HL-60/S4 (cell line): ENCODE measurements around the gene TTC39C.
"Not testable (repeated sequence)": the region's sequence is repeated elsewhere in the genome, so short reads cannot be mapped to it uniquely, and the experiment has no call there.

ENCODE experiments used
- in situ Hi-C: fragments of 300-500 bp; cut with MboI; formaldehyde crosslinking; loops from 2 replicates; pipeline ENCODE4 v1.14.3; 2022; ENCODE audit warnings: low sequenced_read_pairs

The TTC39C gene

DNA sequence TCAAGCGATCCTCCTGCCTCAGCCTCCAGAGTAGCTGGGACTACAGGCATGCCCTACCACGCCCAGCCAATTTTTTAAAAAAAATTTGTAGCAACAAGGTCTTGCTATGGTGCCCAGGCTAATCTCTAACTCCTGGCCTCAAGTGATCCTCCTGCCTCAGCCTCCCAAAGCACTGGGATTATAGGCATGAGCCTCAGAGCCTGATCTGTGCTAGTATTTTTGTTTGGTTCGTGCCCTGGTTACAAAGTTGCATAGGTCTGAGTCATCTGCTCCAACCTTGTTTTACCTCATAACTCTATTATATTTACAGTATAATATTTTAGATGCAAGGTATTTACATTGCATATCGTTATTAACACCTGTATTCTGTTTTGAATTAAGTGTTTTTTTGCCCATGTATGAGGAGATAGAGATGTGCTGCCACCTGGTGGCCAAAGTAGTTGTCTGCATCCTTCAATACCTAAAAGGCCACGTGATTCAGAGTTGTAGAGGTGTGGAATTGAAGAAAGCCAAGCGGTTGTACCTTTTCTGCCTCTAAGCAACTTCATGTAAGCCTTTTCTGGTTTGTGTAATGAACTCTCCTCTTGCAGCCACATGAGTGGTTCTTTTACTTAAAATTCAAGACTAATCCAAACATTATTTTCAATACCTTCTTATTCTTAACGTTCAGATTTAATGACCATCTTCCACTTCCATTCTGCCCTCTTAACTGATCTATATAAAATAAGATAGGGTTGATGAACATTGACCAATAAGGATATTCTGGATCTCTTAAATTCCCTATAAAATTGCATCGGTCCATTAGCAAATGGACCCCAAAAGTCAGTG is 104.4 kb downstream of the TTC39C start:
- in situ Hi-C loops = loop anchor here (25.0 kb wide), 2 partner anchors 507 to 607 kb away; partner anchors contain the start of gene RMC1

GRCh38 chr18:24120676-24121075 is 106.1 kb downstream of the TTC39C start:
- in situ Hi-C loops = loop anchor here (25.0 kb wide), 2 partner anchors 508 to 608 kb away; partner anchors contain the start of gene RMC1

GRCh38 chr18:24121625-24122024 is 107.1 kb downstream of the TTC39C start:
- in situ Hi-C loops = loop anchor here (25.0 kb wide), 2 partner anchors 509 to 609 kb away; partner anchors contain the start of gene RMC1

GRCh38 chr18:24126155-24126961 is 111.8 kb downstream of the TTC39C start:
- in situ Hi-C loops = no loop called here

GRCh38 chr18:24127735-24128134 is 113.2 kb downstream of the TTC39C start:
- in situ Hi-C loops = no loop called here

GRCh38 chr18:24128700-24129099 is 114.1 kb downstream of the TTC39C start:
- in situ Hi-C loops = no loop called here

DNA sequence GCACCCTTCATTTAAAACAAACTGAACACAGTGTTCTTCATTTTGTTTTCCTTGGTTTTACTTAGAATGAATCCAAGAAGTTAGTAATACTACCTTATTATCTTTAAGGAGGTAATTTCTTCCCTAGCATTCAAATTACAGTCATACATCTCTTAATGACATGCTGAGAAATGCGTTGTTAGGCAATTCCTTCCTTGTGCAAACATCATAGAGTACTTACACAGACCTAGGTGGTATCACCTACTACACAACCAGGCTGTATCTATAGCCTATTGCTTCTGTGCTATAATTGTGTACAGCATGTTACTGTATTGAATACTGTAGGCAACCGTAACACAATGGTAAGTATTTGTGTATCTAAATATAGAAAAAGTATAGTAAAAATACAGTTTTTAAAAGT is 115.9 kb downstream of the TTC39C start:
- in situ Hi-C loops = no loop called here

- in situ Hi-C loops = no loop called here
These were observed 122.4 kb downstream of the TTC39C start for GRCh38 chr18:24136967-24137373.

- in situ Hi-C loops = no loop called here
These were observed 123.8 kb downstream of the TTC39C start for GRCh38 chr18:24138409-24138788.

DNA sequence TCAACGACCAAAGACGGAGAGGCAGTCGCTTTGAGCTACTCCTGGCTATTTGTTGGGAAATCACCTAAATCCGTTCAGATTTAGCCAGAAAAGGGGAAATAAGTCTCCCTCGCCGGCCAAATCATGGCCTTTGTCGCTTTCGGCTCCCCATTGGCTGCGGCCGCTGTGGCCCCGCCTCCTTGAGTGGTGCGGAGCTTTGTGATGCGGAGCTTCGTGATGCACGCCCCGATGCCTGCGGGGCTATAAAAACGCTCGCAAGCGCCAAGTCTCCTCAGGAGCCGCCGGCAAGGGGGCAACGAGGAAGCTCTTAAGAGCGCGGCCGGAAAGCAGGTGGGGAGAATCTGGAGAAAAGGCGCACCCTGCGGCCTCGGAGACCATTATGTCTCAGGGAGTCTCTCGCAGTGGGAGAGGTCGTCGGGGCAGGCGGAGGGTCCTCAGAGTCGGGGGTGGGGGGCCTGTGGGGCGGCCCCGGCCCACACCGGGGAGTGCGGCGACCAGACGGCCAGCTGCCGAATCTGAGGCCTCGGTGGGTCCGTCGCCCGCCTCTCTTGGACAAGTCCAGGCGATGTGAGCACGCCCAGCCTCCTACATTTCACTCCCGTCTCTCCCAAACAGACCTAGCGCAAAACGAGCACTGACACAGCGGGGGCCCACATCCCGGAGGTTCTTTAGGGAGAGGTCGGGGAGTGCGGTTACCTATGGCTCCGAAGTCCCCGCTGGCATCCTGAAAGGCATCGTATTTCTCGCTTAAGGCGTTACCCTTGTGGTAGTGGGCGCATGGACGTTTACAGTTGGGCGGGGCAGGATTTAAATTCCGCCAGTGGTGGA is 124.4 kb downstream of the TTC39C start, which contains the start of gene CABYR:
Gene CABYR (plus strand): TSS at position 274 of the 828 bp plus-strand sequence. CDS start 4,053 bp downstream, outside the sequence.
- in situ Hi-C loops = no loop called here

DNA sequence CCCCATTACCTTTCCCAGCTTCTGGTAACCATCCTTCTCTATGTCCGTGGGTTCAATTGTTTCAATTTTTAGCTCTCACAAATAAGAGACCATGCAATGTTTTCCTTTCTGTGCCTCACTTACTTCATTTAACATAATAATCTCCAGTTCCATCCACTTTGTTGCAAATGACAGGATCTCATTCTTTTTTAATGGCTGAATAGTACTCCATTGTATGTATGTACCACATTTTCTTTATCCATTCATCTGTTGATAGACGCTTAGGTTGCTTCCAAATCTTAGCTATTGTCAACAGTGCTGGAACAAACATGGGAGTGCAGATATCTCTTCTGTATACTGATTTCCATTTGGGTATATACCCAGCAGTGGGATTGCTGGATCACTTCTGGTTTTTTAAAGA is 126.1 kb downstream of the TTC39C start:
- in situ Hi-C loops = no loop called here

DNA sequence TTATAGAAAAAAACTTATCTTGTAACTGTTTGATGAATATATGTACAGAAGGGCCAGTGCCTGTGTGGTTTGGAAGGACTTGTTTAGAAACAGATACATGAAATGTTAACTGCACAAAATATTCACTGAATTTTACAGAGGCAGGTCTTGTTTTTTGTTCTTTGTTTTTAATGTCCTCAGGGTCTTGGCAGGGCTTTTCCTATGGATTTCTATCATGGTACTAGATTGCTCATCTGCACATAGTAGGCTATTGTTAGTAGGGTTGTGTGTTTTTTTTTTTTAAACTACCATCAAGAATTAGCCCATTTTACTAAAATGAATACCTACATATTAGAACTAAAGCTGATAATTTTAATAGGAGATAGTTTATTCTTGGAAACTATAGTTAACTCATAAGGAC is 127.8 kb downstream of the TTC39C start:
- in situ Hi-C loops = no loop called here

- in situ Hi-C loops = not testable (repeated sequence)
These were observed 135.0 kb downstream of the TTC39C start for GRCh38 chr18:24149591-24149990.

DNA sequence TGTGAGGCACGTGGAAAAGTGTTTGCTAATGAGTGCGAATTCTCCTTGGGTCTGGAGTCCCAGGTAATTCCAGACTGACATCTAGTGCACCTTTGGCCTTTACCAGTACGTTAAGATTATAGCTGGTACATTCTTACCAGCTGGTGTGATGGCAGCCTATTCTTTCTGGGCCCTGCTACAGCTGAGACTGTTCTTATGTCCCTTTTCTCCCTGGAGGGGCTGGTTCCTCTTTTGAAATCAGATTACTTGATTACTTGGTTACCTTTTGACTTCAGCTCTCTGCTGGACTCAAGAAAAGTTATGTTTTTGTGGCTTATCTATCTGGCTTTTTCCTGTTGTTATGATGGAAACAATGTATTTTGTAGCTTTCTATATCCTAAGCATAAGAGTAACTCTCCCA is 138.8 kb downstream of the TTC39C start:
- in situ Hi-C loops = loop anchor here (25.0 kb wide), 1 partner anchor 334 kb away; no protein-coding TSS in a partner anchor

DNA sequence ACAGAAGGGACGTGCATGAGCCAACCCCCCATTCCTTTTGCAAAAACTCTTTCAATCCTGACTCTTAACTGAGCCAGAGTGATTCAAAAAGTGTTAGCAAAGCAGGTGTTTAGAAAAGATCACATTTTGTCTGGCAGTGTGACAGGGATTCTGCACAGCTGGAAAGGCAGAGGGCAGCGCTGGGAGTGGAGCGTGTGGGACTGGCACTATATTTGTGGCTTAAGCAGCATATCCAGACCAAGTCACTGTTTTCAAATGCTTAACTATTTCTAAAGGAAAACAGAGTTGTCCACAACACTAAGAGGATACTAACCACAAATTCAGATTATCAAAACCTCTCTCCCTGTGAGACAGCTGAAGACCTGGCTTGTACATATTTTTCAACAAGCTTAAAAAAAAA is 143.3 kb downstream of the TTC39C start:
- in situ Hi-C loops = loop anchor here (25.0 kb wide), 1 partner anchor 329 kb away; no protein-coding TSS in a partner anchor

DNA sequence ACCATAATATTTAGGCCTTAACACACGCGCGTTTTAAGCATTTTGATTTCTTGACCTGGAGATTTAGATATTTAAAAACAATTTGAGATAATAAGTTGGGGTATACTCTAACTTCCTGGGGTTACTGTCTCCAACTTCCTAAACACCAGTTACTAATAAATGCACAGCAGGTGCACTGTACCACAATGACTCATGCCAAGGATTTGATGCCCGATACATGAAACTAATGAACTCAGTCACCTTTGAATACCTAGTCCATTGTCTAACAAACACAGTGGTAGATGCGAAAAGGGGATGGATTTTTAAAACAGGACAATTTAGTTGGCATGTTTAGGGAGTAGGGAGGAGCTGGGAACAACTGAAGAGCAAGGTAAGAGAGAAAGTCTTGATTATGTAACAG is 145.5 kb downstream of the TTC39C start:
- in situ Hi-C loops = loop anchor here (25.0 kb wide), 1 partner anchor 327 kb away; no protein-coding TSS in a partner anchor

- in situ Hi-C loops = loop anchor here (25.0 kb wide), 1 partner anchor 326 kb away; no protein-coding TSS in a partner anchor
These were observed 146.8 kb downstream of the TTC39C start for GRCh38 chr18:24161304-24161703.

DNA sequence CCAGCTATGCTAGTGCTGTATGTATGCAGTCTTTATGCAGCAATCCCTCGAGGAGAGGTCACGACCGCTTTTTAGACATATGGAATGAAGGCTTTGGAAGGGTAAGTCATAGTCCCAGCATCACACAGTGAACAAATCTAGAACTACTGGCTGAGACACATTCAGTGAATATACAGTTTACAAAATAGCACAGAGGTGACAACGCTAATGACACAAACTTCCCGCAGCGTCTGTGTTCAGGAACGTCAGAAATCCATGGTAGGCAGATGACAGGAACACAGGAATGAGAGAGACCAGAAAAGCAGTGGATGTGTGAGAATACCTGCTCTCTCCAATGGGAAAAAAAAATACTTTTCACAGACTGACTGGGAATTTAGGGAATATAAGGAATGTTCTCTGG is 153.9 kb downstream of the TTC39C start:
- in situ Hi-C loops = loop anchor here (25.0 kb wide), 1 partner anchor 319 kb away; no protein-coding TSS in a partner anchor

DNA sequence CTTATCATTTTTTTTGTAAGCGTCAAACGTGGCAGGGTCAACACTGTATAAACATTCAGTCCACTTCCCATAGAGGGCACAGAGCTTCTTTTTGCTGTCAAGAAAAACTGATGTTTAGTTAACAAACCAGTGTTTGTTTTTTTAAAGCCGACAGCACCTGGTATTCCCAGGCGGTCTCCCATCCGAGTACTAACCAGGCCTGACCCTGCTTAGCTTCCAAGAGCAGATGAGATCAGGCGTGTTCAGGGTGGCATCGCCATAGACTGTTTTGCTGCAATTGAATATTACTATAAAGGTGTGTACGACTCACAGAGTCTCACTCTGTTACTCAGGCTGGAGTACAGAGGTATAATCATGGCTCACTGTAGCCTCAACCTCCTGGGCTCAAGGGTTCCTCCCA is 155.8 kb downstream of the TTC39C start:
- in situ Hi-C loops = loop anchor here (25.0 kb wide), 1 partner anchor 317 kb away; no protein-coding TSS in a partner anchor

DNA sequence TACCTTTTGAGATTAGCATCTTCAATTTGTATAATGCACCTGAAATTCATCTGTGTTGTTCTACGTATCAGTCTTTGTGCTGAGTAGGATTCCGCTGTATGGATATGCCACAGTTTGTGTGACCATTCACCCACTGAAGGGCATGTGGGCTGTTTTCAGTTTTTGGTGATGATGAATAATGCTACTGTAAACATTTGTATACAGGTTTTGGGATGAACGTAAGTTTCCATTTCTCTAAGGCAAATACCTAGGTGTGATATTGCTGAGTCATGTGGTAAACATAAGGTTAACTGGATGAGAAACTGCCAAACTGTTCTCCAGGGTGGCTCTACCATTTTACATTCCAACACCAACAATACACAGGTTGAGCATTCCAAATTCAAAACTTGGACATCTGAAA is 159.4 kb downstream of the TTC39C start:
- in situ Hi-C loops = loop anchor here (25.0 kb wide), 1 partner anchor 313 kb away; no protein-coding TSS in a partner anchor
